Eye (tissue), 1 donor: ENCODE measurements around the gene FMN2.
"Not testable (repeated sequence)": the region's sequence is repeated elsewhere in the genome, so short reads cannot be mapped to it uniquely, and the experiment has no call there.

ENCODE experiments used
- DNase-seq: peaks from one replicate; pipeline ENCODE4 v3.0.0-alpha.2; 2015

FMN2 gene

GRCh38 chr1:240258910-240259309 lies 167.2 kb downstream of the FMN2 start:
- DNase-seq: peak; percentile 44

- not testable (repeated sequence) for DNase-seq
Measured at GRCh38 chr1:240264494-240264893, 172.8 kb downstream of the FMN2 start.

- no peak for DNase-seq
Measured at GRCh38 chr1:240271081-240271480, 179.4 kb downstream of the FMN2 start.

GRCh38 chr1:240274569-240274968 lies 182.9 kb downstream of the FMN2 start:
- DNase-seq: no peak

GRCh38 chr1:240275219-240275618 lies 183.5 kb downstream of the FMN2 start:
- not testable (repeated sequence) for DNase-seq

DNA sequence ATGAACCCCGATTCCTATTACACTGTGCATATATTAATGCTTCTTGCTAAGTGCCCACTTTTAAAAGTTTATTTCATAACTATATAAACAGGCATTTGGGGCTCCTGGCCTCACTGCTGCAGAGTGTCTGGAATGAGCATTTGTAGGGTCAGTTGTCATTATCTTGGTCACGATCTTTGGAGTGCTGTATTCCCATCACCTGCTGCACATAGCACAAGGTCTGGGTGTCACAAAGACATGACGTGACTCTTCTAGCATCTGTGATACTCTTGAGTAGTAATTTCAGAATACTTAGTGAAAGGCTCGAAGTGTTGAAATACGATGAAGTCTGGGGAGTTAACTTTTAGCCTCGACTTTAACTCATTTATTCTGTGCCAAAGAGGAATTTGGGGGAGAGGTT lies 186.4 kb downstream of the FMN2 start:
- DNase-seq: no peak

DNA sequence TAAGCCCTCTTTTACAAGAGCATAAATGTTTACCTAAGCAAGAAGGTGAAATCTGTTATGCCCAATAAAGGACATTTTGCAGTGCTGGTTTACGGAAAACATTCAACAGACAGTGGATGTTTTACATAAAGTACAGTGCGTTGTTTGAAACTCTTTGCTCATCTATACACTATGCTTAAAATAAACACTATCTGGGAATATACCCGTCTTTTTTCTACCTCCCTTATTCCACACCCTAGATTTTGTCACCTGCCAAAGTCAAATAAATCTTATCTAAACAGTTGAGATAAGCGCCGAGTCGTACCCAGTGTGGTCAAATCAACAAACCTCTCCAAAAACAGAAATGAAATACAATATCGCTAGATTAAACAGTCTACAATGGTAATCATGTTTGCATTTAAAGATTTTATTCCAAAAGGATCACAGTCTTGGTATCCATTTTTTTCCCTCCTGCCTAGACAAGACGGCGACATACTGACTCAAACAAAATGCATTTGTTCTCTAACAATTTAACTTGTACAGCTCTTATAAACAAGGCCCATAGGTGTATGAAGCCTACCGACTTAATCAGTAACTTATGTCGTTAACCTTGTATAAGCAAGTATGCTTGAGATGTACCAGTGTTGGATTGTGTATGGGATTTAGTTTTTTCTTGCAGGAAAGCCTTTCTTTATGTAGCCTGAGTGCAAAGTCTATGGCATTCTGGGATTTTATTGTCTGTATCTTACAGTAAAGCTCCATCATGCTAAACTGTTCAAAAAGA lies 189.1 kb downstream of the FMN2 start:
- DNase-seq: no peak

- no peak for DNase-seq
Measured at GRCh38 chr1:240282061-240282830, 190.6 kb downstream of the FMN2 start.

GRCh38 chr1:240284656-240285414 lies 193.2 kb downstream of the FMN2 start:
- DNase-seq: no peak

- DNase-seq: no peak
Measured at GRCh38 chr1:240285540-240285939, 193.9 kb downstream of the FMN2 start.

- no peak for DNase-seq
Measured at GRCh38 chr1:240287722-240288121, 196.0 kb downstream of the FMN2 start.

GRCh38 chr1:240293706-240294105 lies 202.0 kb downstream of the FMN2 start:
- DNase-seq: no peak

DNA sequence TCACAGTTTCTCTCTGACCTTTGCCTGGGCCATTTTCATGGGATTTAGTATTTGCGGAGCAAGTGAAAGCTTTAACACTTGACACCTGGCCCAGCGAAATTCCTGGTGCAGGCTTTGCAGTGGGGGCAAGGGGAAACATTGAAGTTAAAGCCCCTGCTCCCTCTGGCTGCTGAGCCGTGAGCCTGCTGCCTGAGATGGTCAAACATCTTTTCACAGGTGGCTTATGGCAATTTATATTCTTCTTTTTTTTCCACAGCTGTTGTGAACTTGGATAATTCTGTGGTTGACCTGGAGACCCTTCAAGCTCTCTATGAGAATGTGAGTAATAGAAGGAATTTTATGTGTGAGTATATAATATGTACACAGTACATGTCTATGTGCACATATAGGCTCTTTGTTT lies 202.9 kb downstream of the FMN2 start:
- DNase-seq: no peak

DNA sequence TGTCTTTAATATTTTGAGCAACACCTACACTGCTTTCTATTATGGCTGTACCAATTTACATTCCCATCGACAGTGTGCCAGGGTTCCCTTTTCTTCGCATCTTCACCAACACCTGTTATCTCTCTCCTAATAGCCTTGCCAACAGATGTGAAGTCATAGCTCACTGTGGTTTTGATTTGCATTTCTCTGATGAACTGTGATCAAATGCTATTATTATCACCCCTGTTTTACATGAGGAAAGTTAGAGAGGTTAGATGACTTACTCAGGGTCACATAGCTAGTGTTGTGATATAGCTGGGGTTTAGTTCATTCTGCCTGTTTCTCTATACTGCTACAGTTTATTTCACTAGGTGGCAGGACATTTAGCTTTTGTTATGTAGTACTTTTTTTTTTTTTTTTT lies 204.1 kb downstream of the FMN2 start:
- DNase-seq: no peak

DNA sequence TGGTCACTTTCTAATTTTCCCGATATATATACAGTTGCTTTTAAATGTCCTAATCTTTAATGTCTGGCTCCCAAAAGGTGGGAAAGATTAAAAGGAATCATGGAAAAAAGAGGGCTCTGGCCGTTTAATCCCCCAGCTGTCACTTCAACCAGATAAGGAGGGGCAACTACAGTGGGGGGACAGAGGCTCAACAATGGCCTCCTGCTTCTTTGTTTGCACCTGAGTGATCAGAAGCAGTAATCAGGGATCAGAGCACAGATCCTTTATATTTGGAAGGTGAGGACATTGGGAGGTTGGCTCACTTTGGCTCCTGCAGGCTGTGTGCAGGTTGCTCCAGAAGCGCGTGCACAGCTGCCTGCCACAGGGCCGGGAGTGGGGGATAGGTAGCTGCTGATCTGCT lies 212.8 kb downstream of the FMN2 start:
- DNase-seq: peak; percentile 20

GRCh38 chr1:240306673-240307072 lies 215.0 kb downstream of the FMN2 start:
- no peak for DNase-seq

DNA sequence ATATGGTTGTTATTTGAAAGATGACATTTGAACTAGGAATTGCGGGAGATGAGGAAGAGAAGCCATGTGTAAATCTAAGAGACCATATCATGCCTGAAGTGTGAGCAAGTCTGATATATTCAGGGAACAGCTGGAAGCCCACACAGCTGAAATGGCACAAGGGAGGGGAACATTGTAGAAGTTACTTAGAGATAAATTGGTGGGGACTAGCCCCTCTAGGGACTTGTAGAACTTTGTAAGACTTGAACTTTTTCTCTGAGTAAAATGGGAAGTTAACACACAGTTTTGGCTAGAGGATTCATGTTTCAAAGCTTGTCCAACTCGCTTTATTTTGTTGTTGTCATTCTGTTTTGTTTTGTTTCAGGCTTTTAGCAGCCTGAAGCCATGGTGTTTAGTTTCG lies 216.4 kb downstream of the FMN2 start:
- DNase-seq: no peak

- DNase-seq: no peak
Measured at GRCh38 chr1:240309769-240310168, 218.1 kb downstream of the FMN2 start.

DNA sequence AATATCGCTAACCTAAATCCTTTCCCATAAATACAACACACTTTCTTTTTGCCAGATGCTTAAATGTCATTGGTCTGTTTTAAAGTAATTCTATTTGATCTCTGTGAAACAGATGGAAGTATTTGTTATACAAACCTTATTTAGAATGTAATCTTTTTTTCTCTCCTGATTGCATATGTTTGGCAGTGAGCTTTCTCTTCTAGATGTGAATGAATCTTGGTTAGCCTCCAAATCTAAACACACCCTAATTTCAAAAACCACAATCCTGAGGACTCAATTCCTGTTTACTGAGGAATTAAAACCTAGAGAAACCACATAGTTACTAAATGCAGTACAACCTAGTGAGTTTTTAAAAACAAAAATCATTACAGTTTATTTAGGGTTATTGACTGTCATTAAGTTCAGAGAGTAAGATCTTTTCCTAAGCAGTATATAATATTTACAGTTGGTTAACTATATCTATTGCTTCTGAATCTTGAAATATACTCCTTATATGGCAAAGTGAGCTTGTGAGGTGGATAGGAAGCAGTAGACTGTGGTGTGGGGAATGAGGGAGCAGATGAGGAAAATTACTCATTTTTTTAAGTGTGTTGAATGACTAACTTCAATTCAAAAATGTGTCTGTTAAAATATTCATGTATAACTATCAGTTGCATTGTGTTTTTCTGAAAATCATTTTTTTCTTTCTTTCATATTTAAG lies 218.7 kb downstream of the FMN2 start:
- DNase-seq: no peak

DNA sequence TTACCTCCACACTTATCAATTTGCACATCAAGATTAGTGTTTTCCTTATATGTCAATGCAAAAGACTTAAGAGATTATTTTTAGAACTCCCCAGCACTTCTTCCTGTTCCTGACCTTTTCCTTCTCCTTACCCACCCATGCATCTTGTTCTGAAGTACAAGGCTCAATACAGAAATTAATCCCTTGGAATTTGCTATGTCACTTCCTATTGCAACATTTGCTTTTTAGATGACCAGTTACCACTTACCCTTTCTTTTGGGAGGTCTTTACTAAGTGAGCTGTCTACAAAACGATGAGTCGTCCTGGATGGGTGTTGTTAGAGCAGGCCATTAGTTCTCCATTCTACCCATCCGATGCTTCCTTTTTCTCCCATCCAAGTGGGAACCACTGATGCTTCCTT lies 221.2 kb downstream of the FMN2 start:
- no peak for DNase-seq

GRCh38 chr1:240314845-240315801 lies 223.4 kb downstream of the FMN2 start:
- peak; percentile 67 for DNase-seq

DNA sequence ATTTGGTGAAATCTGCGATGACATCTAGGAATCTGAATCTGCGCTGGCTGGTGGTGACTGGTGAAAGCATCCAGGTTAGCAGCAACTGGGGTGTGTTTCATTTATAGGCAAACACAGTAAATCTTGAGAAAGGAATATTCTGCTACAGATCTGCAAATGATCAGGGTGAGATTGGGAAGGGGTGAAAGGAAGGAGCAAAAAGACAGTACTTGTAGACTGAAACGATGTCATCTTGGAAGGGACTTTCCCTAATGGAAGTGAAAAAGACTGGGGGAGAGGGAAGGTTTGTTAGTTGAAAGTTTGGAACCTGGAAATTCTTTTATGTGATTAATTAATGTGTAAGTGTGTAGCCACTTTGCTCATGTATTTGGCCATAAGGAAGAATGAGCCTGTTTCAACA lies 228.3 kb downstream of the FMN2 start:
- no peak for DNase-seq
